PC-9 (cell line): Measurements from ENCODE around the gene AATF. TPM values are rescaled to one million over a fixed set of nuclear protein-coding genes. Genes with fewer than 3 reads are reported as not detected.

Experiments used
- BruUV-seq: library from RNA; stranded (reverse); fragments of 400-500 nt; replicated peaks from 2 replicates; lab custom pipeline; 2021; lab: Mats Ljungman, UMichigan
- CTCF ChIA-PET: fragments of 300-600 bp; sonication (Branson Sonifier 250); formaldehyde crosslinking; loops from one replicate; lab custom pipeline; 2022; ENCODE audit warnings: antibody characterized with exemption; lab: Charles Lee
- POLR2A ChIA-PET: fragments of 300-600 bp; sonication (Branson Sonifier 250); formaldehyde crosslinking; loops from one replicate; lab custom pipeline; 2022; ENCODE audit warnings: antibody characterized with exemption; ENCODE audit not compliant: unreplicated experiment; lab: Charles Lee
- DNase-seq, 2 experiments: peaks; one replicate each; pipeline versions ENCODE4 v3.0.0 to v3.0.0-alpha.2; 2015 to 2022; ENCODE audit warnings: mixed read lengths in 1 of 2
- H2AFZ ChIP-seq: fragments of 200-600 bp; sonication (generic); 2 replicates; pipeline ENCODE4 v1.8.1; 2017; ENCODE audit warnings: antibody characterized with exemption
- H3F3A ChIP-seq: fragments of 200-600 bp; sonication (generic); 2 replicates; pipeline ENCODE4 v1.8.1; 2017; ENCODE audit warnings: antibody characterized with exemption, mild to moderate bottlenecking, low read depth; ENCODE audit not compliant: insufficient read depth
- H3K27ac ChIP-seq: fragments of 200-600 bp; sonication (generic); 2 replicates; pipeline ENCODE4 v1.6.1; 2016; ENCODE audit warnings: mixed run types
- H3K27me3 ChIP-seq: fragments of 200-600 bp; sonication (generic); 2 replicates; pipeline ENCODE4 v1.6.1; 2016; ENCODE audit warnings: low read depth, mixed run types; ENCODE audit not compliant: insufficient read depth
- H3K36me3 ChIP-seq: fragments of 200-600 bp; sonication (generic); 2 replicates; pipeline ENCODE4 v1.6.1; 2016; ENCODE audit warnings: low read depth, mixed run types
- H3K4me1 ChIP-seq: fragments of 200-600 bp; sonication (generic); replicated peaks from 2 replicates; pipeline ENCODE4 v1.6.1; 2016; ENCODE audit warnings: mixed run types; ENCODE audit not compliant: insufficient read depth
- H3K4me2 ChIP-seq: fragments of 200-600 bp; sonication (generic); 2 replicates; pipeline ENCODE4 v1.6.1; 2017; ENCODE audit warnings: mixed run types
- H3K4me3 ChIP-seq: fragments of 200-600 bp; sonication (generic); 2 replicates; pipeline ENCODE4 v1.6.1; 2016; ENCODE audit warnings: mixed run types
- H3K79me2 ChIP-seq: fragments of 200-600 bp; sonication (generic); 2 replicates; pipeline ENCODE4 v1.6.1; 2017; ENCODE audit warnings: low read depth, mixed run types
- H3K9me2 ChIP-seq: fragments of 200-600 bp; sonication (generic); 2 replicates; pipeline ENCODE4 v1.8.1; 2017; ENCODE audit warnings: mild to moderate bottlenecking; ENCODE audit not compliant: insufficient read depth
- H3K9me3 ChIP-seq: fragments of 200-600 bp; sonication (generic); 2 replicates; pipeline ENCODE4 v1.8.1; 2016; ENCODE audit warnings: low read depth; ENCODE audit not compliant: insufficient read depth
- H4K20me1 ChIP-seq: fragments of 200-600 bp; sonication (generic); 2 replicates; pipeline ENCODE4 v1.8.1; 2017; ENCODE audit not compliant: insufficient read depth
- EZH2 ChIP-seq: fragments of 200-600 bp; sonication (generic); IDR thresholded peaks from 2 replicates; pipeline ENCODE4 v1.8.0; 2017; ENCODE audit warnings: antibody characterized with exemption, low read depth
- intact Hi-C: fragments of 100-400 bp; cut with micrococcal nuclease; formaldehyde crosslinking; loops from one replicate; pipeline ENCODE4 v1.10.0; 2022; ENCODE audit not compliant: unreplicated experiment
- total RNA-seq: library from RNA; stranded (reverse); gene quantifications from 2 replicates; pipeline ENCODE4 v1.2.3, GENCODE V29; 2021
- TF ChIP-seq, protein P1 (sequence below): fragments of 200-600 bp; sonication (generic); conservative IDR thresholded peaks from 2 replicates; pipeline ENCODE4 v1.6.1; 2017; ENCODE audit warnings: mixed run types, antibody characterized with exemption, mild to moderate bottlenecking, moderate library complexity

AATF gene
- total RNA-seq, 1 experiment from 2014 or later, result 71.4 TPM

DNA sequence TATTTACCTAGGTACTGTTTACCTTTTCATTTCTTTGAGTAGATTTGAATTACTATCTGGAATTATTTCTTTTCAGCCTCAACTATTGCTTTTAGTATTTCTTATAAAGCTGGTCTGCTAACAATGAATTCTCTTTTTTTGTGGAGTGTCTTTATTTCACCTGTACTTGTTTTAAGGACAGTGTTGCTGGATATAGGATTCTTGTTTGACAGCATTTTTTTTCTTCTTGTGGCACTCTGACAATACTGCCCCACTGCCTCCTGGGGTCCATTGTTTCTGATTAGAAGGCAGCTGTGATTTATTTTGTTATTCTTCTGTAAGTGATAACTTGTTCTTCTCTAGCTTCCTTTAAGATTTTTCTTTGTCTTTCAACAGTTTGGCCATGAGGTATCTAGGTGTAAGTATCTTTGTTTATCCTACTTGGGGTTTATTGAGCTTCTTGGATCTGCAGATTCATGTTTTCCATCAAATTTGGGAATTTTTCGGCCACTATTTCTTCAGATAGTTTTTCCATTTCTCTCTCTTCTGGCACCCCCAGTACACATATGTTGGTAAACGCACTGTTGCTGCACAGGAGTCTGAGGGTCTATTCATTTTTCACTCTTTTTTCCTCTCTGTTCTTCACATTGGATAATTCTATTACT, 130.4 kb downstream of the AATF start:
- intact Hi-C loops, result no loop called here
- Histone ChIP-seq H3F3A (peaks cover 24% of the 10 kb centered on the region; the same call in 1 of the 2 replicates), H2AFZ (no peak overlapping the region), H3K4me1 (no peaks in the 10 kb centered on the region), H3K4me3 (no peak overlapping the region), H4K20me1 (no peaks in the 10 kb centered on the region), H3K27me3 (no peaks in the 10 kb centered on the region), H3K9me3 (no peaks in the 10 kb centered on the region), H3K9me2 (no peaks in the 10 kb centered on the region), H3K4me2 (no peak overlapping the region), H3K27ac (no peak overlapping the region), H3K79me2 (no peaks in the 10 kb centered on the region), H3K36me3 (no peaks in the 10 kb centered on the region)
- ChIA-PET POLR2A (no interaction called here), CTCF (no interaction called here)
- BruUV-seq, result no TSS peak
- no peak for DNase-seq
- TF ChIP-seq EZH2, result no peak
- TF ChIP-seq, protein P1, sequence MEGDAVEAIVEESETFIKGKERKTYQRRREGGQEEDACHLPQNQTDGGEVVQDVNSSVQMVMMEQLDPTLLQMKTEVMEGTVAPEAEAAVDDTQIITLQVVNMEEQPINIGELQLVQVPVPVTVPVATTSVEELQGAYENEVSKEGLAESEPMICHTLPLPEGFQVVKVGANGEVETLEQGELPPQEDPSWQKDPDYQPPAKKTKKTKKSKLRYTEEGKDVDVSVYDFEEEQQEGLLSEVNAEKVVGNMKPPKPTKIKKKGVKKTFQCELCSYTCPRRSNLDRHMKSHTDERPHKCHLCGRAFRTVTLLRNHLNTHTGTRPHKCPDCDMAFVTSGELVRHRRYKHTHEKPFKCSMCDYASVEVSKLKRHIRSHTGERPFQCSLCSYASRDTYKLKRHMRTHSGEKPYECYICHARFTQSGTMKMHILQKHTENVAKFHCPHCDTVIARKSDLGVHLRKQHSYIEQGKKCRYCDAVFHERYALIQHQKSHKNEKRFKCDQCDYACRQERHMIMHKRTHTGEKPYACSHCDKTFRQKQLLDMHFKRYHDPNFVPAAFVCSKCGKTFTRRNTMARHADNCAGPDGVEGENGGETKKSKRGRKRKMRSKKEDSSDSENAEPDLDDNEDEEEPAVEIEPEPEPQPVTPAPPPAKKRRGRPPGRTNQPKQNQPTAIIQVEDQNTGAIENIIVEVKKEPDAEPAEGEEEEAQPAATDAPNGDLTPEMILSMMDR, result no peak

DNA sequence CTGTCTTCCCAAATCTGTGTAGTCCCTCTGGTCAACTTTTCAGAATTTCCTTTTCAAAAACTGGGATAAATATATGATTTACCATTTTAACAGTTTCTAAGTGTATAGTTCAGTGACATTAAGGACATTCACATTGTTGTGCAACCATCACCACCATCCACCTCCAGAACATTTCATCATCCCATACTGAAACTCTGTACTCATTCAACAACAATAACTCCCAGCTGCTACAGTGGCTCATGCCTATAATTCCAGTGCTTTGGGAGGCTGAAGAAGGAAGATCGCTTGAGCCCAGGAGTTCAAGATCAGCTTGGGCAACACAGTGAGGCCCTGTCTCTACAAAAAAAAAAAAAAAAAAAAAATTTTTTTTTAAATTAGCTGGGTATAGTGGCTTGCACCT, 131.0 kb downstream of the AATF start:
- no peaks in the 10 kb centered on the region for H3K4me1 ChIP-seq
- no peak for TF ChIP-seq EZH2
- TF ChIP-seq, protein P1, result no peak
- H3F3A ChIP-seq, result peaks cover 24% of the 10 kb centered on the region; the same call in 1 of the 2 replicates
- H3K4me2 ChIP-seq, result no peak overlapping the region
- POLR2A ChIA-PET, result no interaction called here
- H3K27me3 ChIP-seq, result no peaks in the 10 kb centered on the region
- no peak for DNase-seq
- no peak overlapping the region for H3K27ac ChIP-seq
- H4K20me1 ChIP-seq, result no peaks in the 10 kb centered on the region
- no peaks in the 10 kb centered on the region for H3K36me3 ChIP-seq
- no peaks in the 10 kb centered on the region for H3K9me3 ChIP-seq
- H2AFZ ChIP-seq, result no peak overlapping the region
- intact Hi-C loops, result no loop called here
- no peaks in the 10 kb centered on the region for H3K9me2 ChIP-seq
- no peak overlapping the region for H3K4me3 ChIP-seq
- BruUV-seq, result no TSS peak
- no peaks in the 10 kb centered on the region for H3K79me2 ChIP-seq
- CTCF ChIA-PET, result no interaction called here

DNA sequence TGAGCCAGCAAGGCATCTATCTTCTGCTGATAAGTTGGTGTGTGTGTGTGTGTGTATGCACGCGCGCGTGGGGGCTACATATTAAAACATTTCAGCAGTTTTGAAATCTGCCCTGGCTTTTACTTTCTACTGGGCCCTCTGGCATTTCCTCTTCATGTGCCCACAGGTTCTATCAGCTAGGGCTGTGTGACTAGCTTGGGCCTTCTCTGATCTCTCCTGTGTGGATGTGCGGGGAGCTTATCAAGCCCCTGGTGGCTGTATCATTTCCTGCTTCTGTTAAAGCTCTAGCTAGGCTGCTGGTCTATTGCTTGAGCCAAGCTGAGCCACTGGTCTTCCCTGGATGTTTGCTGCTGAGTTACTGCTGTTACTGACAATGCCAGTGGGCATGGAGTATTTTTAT, 132.5 kb downstream of the AATF start:
- no peak for TF ChIP-seq EZH2
- TF ChIP-seq, protein P1, result no peak
- intact Hi-C loops, result no loop called here
- Histone ChIP-seq H3K4me1 (no peaks in the 10 kb centered on the region), H3K4me3 (no peak overlapping the region), H3K4me2 (no peak overlapping the region), H3K36me3 (peaks cover under 1% of the 10 kb centered on the region; the same call in 1 of the 2 replicates), H3K27ac (no peak overlapping the region), H3K9me2 (no peaks in the 10 kb centered on the region), H3K27me3 (no peaks in the 10 kb centered on the region), H3K9me3 (no peaks in the 10 kb centered on the region), H3K79me2 (no peaks in the 10 kb centered on the region), H3F3A (peaks cover 24% of the 10 kb centered on the region; the same call in 1 of the 2 replicates), H4K20me1 (no peaks in the 10 kb centered on the region), H2AFZ (no peak overlapping the region)
- no TSS peak for BruUV-seq
- DNase-seq, result no peak
- POLR2A ChIA-PET, result no interaction called here
- CTCF ChIA-PET, result no interaction called here
